NCI-H748 treated with DMSO at 0.1 percent for 48 hours (cell line): Measurements from ENCODE around the gene TRIM8.

Source experiments
- DNase-seq: peaks from one replicate; lab custom pipeline; 2025; lab: John Stamatoyannopoulos, UW

The TRIM8 gene

DNA sequence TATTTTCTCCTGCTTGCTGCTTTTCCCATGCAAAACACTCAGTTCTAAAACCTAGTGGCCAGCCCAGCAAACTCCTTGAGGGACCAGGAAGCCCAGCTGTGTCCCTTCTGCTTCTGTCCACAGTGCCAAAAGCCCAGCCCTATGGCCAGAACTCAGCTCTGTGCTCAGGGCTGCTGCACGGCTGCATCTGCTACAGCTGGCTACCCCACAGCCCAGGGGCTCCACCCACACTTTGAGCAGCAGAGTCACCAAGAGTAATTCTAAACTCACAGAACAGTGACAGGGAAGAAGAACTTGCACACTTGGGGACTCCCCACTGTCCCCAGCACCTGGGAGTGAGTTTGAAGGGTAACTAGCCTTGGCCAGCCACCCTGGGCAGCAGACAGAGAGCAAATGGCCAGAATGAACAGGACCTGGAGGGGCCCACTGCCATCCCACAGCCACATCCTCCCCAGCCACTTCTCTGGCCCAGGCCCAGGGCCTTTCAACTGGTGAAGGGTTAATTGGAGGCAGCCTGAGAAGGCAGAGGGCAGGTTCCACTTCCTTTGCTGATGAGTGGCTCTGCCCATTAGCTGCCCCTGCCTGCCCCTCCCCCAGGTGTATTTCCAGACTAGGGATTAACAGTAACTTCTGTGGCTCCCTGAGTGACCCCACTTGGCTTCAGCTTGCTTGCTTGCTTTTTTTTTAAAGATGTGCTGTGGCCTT, 28.1 kb upstream of the TRIM8 start:
- no peak for DNase-seq

DNA sequence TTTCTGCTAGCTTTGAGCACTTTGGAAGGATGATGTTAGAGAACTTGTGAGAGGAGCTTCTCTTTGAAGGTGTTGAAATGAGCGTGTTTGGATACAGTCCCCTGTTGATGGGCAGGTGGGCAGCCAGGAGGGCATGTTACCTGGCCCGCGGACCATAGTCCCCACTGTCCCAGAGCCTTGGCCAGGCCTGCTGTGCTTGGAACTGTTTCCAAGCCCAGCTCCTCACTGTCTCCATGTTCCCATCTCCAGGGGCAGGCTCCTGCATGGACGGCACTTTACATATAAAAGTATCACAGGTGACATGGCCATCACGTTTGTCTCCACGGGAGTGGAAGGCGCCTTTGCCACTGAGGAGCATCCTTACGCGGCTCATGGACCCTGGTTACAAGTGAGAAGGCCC, 27.2 kb upstream of the TRIM8 start:
- no peak for DNase-seq

DNA sequence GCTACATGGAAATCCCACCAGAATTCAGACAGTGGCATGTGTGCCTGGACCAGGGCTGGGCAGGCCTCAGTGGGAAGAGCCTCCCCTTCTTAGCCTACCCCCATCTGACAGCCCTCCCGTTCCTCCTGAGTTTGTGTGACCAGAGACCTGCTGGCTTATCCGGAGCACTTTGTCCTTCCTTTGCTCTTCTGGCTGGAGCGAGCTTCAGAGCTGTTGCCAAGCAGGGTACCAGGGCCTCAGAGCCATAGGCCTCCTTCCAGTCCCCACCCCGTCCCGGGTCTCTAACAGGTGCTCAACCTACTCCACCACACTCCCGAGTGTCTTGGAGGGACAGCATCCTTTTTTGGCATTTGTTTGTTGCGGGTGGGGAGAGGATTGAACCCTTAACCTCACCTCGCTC, 26.5 kb upstream of the TRIM8 start:
- DNase-seq: no peak

DNA sequence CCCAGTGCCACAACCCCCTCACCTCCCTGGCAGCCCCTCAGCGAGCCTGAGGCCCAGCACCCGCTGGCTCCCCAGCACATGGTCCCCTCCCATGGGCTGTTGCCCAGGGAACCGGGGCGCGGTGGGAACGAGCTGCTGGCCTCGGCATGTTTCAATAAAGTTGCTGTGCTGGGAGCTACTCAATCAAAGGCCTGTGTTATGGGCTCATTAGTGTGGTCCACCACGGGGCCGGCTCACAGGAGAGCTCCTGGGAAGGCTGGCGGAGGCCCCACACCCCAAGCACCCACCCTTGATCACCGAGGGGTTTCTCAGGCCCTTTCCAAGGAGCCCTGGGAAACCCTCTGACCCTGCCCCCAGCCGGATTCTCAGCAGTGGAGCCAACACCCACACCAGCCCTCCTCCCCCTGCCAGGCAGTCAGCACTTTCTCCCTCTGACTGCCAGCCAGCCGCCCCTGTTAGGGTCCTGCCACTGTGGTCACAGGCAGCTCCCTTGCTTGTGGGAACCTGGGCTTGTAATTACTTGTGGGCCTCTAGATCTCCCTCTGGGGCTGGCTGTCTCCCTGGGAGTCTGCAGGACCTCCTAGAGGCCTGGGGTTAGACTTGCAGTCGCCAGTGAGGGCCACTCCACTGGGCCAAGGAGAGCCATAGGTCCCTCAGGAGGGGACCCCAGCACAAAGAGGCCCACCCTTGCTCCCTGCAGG, 24.8 kb upstream of the TRIM8 start:
- DNase-seq: no peak

DNA sequence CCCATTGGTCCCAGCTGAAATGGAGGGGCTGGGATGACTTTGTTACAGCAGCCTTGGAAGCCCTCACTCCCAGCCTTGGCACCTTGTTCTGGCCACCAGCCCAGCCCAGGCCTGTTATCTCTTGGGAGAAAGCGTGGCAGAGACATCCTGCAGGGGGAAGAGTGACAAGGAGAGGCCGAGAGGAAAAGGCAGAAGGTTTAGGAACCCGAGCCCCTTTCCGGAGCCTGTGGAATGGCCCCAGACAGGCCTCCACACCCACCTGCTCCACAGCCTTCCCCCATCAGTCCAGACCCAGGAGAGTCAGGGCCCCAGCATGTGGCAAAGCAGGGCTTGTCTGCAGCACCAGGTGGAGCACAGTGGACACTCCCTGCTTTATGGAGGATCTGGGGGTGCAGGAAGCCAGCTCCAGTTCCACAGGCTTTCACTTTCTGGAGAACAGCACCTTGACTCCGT, 24.1 kb upstream of the TRIM8 start:
- no peak for DNase-seq

DNA sequence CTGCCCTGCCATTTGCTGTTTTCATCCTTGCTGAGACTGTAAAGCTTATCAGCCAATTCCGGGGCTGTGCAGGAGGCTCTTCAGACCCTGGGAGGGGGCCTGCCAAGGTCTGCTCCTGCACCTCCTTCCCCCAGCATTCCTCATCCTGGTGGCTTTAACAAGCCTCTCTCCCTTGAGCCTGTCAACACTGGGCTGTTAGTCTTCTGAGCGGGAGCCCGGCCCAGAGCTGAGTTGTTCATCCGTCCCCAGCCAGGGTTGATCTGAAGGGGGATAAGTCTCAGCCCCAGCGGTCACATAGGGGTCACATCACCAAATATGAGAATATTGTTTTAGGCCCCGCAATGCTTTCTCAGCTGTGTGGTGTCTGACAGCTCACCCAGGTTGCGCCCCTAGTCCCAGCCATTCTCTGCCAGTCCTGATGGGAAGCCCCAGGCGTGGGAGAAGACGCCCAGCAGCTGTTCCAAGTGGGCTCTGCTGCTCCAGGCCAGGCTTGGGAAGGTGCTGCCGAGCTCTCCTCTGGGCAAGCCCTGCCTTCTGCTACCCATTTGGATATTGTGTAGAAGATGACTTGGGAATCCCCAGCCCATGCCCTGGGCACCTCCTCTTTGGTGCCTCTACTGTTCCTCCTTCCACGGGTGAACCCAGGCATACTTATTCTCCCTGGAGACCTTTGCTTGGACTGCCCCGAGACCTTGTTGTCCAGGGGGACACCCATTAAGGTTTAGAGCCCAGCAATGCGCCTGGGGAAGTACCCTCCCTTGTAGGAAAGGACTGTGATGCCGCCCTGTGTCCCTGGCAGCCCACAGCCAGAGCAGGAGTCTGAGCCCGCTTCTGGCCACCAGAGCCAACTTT, 23.5 kb upstream of the TRIM8 start:
- DNase-seq: no peak

DNA sequence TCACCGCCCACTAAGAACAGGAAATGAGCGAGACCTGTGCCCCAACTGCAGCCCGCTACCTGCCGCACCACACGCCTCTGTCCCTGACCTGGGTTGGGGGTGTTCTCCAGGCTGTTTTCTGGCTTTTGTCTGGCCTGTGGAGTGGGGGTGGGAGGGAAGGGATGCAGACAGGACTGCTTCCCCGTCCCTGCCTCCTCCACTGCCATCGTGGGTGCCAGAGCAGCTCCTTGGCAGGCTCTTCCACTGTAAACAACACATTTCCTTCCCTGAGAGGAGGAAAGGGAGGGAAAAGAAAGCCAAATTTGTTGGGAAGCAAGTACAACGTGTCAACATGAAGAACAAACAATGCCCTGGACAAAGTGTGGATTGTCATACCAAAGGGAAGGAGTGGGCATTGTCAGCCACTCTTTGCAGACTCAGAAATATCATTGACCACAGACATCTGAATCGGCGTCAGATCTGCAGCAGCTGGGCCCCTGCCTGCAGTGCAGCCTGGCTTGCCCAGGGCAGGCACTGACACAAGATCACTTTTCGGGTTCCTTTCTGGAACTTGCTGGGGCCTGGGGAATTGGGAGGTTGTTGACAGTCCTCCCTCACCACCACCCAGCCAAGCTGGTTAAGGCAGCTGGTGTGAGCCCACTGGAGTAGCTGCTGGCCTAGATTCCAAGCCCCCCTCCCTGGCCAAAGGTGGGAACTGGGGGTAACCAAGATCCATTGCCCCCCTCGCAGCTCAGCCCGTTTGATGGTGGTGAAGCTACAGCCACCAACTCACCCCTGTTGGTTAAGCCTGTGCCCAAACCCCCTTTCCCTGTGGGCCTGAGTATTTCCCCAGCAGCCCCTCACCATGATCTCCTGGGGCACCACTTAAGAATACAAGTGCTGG, 22.6 kb upstream of the TRIM8 start:
- no peak for DNase-seq

DNA sequence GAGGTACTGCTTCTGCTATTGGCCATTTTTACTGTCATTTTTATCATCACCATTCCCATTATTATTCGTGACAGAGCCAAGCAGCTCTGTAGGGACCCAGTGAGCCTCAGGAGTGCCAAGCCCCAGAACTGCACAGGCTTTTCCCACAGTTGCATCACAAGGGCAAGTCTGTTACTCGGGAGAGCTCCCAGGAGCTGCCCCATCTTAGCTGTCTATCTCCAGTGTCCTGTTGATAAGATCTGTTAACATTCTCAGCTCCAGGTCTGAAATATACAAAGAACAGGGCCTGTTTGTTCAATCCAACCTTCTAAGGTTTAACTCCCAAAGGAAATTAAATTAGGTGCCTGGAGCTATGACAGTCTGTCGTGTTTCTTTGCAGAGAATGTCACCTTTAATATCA, 20.2 kb upstream of the TRIM8 start:
- no peak for DNase-seq

DNA sequence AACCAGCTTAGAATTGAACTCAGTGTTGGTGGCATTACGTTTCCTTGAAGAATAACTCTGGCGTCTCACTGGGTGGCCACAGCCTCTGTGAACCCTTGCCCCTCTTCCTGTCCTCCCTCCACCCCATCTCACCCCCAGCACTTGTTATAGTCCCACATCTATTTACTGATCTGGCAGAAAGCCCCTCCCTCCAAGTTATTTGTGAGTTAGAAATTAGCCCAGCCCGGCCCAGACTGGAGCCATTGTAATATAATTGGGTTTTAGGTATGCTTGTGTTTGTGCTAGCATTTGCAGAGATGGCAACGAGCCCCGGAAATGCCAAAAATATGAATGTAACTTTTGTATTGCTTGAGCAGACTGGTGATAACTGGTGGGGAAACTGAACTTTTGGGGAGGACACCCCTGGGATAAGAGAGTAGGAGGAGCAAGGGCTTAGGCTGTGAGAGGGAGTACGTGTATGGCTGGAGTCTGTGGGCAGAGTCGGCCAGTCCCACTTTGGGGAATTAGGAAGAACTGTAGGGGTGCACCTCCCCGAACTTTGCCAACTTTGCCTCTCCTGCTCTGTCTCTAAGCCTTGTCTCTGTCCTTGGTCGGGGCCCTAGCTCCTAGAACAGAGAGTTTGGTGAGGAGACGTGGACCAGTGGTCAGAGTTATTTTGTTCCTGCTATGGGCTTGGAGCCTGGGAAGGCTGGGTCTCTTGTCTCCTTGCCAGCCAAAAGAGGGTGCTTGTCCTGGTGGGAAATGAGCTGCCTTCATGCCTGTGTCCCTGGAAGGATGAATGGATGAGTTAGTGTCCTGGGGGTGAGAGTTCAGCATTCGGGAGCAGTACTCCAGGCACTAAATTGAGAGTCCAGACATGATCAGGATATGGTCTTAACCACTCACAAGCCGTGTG, 19.3 kb upstream of the TRIM8 start:
- DNase-seq: no peak

DNA sequence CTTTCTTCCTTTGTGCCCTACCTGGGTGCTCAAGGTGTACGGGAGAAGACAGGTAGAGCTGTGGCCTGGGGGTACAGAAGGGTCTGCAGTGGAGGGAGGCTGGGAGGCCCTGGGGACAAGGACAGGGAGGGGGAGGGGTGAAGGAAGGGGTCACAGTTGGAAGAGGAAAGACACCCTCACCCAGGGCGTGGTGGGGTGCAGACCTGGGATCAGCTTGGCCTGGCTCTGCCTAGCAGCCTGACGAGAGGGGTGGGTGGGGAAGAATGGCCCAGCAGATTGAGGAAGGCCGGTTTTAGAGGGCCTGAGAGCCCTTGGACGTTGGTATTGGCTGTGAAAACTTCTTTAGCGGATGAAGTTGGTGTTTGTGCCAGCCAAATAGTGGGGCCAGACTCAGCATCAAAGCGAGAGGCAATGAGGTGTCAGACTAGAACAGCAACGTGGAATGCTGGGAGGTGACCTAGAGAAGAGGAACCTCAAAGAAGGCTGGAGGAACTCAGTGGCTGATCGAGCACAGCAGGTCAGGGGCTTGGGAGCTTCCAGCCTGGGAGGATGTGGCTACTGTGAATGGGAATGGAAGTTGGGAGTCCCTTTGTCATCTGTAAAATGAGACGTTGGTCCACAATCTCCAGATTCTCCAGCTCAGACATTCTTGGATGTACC, 18.1 kb upstream of the TRIM8 start:
- DNase-seq: no peak

DNA sequence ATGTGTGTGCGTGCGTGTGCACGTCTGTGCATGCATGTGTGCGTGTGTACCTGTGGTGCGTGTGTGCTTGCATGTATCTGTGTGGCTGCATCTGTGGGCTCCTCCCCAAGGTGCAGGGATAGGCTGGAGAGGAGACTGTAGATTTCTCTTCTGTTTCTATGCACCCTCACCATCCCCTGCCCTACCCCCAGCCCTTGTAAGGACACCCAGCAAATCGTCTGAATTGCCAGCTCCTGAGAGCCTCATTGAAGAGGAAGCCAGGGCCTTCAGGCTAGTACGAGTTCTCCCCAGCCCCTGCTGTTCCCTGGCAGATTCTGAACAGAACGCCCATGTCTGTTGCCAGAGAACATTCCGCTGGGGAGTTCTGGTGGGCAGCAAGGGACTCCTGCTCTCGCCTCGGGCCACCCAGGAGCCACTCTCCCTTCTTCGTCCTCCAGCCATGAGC, 17.0 kb upstream of the TRIM8 start:
- DNase-seq: no peak

DNA sequence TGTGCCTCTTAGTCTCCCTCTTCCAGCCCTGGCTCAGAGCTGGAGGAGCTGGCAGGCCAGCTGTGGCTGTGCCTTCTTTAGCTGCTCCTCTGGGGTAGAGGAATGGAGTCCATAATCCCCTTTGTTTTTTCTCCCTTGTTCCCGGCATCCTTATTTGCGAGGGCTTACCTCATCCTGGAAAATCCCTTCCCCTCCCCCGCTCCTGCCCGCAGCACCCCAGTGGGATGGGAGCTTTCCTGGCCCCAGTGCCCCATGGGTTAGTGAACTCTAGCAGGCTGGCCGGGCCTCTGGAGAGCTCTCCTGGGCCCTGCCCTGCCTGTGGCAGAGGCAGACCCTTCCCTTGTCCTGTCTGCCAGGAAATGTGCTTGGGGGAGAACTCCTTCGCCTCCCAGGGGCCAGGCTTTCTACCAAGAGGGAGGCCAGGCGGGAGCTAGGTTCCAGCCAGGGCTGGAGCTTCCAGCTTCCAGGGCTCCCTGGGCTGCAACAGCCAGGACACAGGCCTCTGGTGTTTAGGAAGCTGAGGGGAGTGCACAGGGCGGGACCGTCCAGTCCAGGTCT, 16.5 kb upstream of the TRIM8 start:
- DNase-seq: no peak

DNA sequence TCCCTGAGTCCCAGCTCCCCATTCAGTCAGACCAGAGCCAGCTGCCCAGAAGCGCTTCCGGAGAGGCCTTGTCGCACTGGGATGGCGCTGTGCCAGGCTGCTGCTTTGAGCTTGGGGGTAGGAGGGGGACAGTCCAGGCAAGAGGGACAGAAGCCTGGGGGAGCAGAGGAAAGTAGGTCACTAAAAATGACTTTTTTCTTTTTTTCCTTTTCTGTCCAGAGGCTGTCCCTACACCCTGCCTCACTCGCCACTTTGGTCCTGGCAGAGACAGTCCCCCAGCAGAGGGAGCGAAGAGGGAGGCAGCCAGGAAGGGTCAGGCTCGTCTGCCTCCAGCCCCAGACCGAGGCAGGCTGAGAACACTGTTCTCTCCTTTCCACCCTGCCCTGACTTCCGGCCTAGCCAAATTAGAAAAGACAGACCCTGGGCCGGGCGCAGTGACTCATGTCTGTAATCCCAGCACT, 15.8 kb upstream of the TRIM8 start:
- DNase-seq: no peak

DNA sequence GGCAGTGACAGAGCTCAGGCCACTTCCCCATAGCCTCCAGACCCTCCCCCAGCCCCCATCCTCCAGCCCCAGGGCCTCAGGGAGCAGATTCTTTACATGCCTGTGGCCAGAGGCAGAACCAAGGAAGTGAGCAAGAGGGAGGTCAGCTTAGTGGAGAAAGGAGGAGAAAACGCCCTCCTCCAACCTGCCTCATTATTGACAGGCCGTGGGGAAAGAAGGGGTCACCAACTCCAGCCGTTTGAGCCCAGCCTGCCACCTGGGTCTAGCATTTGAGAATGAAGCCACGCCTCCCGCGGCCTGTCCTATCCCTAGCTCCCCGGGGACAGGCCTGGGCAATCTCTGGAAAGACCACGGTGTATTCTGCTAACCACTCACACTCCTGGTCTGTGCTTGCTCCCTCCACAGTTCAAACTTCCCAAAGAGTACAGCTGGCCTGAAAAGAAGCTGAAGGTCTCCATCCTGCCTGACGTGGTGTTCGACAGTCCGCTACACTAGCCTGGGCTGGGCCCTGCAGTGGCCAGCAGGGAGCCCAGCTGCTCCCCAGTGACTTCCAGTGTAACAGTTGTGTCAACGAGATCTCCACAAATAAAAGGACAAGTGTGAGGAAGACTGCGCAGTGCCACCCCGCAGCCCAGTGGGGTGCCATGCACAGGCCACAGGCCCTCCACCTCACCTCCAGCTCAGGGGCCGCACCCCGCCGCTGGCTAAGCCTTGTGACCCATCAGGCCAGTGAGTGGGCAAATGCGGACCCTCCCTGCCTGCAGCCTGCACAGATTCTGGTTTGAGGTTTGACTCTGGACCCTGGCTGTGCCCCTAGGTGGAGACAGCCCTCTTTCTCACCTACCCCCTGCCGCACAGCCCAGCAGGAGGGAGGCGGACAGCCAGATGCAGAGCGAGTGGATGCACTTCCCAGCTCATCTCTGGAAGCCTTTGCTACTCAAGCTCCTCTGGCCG, 14.3 kb upstream of the TRIM8 start:
- DNase-seq: no peak

DNA sequence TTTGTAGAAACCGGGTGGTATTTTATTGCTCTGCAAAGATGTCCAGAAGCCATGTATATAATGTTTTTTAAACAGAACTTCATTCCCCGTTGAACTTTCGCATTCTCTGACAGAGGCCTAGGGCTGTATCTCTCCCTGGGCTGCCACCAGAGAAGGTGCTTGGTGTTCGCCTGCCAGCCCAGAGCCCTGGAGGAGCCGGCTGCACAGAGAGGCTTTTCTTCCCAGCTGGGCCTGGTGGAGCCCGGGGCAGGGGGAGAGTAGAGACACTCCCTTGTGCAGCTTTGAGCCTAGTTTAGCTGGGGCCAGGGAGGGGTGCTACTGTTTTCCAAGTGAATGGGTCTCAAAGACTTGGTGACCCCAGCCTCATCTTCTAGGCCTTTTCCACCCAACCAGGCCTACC, 13.6 kb upstream of the TRIM8 start:
- no peak for DNase-seq

DNA sequence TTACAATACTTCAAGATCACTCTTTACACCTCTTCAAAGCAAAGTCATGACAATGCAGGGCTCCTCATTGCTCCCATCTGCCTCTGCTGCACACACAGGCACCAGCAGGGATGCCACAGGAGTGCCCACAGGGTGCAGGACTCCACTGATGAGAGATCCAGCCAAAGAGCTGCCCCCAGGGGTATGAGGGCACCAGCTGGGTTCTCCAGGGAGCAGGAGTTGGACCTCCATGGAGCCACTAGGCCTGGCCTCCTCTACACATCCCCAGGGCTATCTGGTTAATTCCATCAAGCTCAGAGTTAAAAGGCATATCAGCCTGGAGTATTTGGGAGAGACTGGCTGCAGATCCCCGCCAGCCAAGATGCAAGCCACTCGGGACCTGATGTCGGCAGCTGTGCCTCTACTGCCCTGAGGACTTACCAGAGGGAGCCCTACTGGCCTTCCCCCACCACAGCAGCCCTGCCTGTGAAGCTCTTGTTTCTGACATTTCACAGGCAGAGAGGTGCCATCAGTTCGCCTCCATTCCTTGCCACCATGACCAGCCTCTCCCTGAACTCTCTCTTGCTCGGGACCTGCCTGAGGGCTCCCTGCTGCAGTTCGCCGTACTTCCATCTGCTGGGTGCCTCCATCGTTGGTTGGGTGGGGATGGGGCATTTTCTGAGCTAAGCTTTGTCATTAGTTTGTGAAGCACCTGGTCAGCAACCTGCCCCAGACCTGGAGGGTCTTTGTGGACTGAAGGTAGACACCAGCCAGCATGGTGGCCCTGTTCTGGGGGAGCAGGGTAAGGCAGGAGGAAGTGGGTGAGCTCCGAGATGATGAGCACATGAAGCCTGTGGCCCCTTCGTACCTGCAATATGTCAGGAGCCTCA, 12.5 kb upstream of the TRIM8 start:
- DNase-seq: no peak

DNA sequence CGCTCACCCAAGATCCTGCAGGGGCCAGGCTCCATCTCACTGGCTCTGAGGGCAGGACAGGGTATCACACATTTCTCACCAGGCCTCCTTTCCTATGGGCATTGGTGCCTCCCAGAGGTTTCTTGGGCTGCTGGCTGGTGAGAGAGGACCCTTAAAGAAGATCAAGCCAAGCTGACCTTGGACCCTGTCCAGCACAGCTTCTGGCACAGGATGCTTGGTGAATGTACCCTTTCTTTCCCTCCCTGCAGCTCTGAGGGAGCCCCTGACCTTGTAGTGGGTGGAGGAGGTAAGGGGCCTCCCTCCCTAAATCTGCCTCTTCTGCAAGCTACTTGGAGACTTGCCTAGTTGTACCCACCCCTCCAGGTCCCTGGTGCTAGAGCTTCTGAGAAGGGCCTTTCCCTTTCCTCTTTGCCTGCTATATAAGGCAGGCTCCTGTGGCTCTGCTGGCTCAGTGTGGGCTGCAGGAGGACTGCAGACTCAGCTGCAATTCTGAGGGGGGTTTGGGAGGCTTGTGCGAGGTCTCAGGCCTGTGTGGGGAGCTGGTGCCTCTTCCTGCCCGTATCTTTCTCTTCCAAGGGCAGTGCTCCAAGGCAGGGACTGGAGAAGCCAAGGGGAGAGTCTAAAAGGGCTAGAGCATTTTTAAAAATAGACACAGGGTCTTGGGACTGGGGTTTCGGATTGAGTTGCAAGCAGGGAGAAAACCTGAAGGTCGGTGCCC, 11.7 kb upstream of the TRIM8 start:
- no peak for DNase-seq
